NCI-H2196 (cell line): ENCODE results near the gene RUNDC3A.
"Not testable (repeated sequence)": the region's sequence is repeated elsewhere in the genome, so short reads cannot be mapped to it uniquely, and the experiment has no call there.

ENCODE experiments used
- DNase-seq: peaks from one replicate; lab custom pipeline; 2025; ENCODE audit not compliant: unreplicated experiment; lab: John Stamatoyannopoulos, UW

RUNDC3A gene

DNA sequence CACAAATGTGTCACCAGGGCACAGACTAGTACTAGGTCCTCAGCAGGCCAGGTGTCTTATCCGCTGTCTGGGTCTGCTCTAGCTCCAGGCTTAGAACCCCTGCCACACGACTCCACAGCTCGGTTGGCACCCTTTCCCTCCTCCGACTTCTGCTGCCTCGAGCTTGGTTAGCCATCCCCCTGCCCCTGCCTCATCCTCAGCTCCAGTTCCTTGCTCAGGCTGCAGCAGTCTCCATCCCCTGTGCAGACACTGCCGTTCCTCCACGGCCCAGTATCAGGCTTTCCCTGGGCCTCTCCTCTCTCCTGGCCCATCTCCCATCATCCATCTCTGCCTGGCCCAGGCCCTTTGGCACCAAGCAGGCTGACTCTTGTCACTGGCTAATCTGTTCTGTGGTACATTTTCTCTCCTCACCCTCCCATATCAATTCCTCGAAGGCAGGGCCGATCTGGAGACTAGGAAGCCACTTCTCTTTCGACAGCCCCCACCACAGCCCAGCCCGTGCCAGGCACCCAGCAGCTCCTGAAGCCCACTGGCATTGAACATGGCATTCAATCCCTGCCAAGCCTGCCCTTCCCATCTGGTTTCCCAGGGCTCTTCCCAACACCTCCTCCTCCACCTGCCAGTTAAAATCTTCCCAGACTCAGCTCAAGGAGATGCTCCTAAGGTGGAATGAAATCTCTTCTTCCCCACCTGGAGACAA lies 35.3 kb downstream of the RUNDC3A start:
- DNase-seq: no peak

DNA sequence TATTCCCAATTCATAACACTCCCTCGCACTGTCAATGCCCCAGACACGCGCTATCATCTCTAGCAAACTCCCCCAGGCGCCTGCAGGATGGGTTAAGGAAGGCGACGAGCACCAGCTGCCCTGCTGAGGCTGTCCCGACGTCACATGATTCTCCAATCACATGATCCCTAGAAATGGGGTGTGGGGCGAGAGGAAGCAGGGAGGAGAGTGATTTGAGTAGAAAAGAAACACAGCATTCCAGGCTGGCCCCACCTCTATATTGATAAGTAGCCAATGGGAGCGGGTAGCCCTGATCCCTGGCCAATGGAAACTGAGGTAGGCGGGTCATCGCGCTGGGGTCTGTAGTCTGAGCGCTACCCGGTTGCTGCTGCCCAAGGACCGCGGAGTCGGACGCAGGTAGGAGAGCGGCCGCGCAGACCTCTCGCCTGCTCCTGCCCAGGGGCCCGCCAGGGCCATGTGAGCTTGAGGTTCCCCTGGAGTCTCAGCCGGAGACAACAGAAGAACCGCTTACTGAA lies 36.6 kb downstream of the RUNDC3A start, which contains the start of gene GRN:
TSS of gene GRN (plus strand) at position 364 of the 515 bp plus-strand sequence. CDS start 3,863 bp downstream, outside the sequence.
- DNase-seq: peak; percentile 98

DNA sequence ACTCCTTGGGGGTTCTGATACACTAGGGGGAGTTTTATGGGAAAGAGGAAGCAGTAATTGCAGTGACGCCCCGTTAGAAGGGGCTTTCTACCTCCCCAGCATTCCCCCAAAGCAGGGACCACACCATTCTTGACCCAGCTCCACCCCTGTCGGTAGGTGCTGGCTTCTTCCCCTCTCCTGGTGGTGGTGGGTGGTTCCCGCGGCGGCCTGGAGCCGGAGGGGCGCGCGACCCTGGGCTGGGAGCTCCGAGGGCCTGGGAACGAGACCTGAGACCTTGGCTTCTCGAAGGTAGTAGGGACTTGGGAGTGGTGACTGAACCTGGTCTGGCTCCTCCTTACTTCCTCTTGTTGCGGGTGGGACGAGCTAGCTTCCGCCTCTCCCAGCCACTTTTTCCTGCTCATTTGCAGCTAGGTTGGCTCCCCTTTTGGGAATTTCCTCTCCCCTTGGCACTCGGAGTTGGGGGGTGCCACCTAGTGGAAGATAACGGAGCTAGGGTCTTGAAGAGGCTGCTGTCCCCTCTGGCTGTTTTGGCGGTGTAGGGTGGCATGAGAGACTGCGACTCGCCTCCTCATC lies 37.1 kb downstream of the RUNDC3A start:
- peak; percentile 18 for DNase-seq

DNA sequence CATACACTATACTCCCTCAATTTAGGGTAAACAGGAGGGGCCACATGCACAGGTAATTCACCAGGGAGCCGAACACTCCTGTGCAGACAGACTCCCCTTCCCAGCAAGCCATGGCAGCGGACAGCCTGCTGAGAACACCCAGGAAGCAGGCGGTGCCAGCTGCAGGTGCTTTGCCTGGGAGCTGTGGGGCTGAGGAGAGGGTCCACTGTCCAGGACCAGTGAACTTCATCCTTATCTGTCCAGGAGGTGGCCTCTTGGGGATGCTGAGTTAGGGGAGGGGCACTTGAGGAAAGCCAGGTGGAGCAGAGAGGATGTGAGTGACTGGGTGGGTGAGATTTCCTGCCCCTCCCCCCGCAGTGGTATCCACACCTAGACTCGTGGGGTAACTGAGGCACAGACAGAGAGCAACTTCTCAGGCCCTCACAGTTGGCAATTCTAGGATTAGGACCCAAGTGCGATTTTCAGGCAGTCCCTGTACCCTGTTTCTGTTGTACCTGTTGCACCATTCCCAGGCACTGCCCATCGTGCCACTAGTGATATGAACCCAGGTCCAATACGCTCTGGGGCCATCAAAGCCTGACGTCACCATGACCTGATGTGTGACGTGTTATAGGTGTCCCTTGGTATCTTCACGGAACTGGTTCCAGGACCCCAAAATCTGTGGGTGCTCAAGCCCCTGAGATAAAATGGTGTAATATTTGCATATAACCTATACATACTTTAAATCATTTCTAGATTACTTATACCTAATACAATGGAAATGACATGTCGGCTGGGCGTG lies 37.9 kb downstream of the RUNDC3A start:
- no peak for DNase-seq

DNA sequence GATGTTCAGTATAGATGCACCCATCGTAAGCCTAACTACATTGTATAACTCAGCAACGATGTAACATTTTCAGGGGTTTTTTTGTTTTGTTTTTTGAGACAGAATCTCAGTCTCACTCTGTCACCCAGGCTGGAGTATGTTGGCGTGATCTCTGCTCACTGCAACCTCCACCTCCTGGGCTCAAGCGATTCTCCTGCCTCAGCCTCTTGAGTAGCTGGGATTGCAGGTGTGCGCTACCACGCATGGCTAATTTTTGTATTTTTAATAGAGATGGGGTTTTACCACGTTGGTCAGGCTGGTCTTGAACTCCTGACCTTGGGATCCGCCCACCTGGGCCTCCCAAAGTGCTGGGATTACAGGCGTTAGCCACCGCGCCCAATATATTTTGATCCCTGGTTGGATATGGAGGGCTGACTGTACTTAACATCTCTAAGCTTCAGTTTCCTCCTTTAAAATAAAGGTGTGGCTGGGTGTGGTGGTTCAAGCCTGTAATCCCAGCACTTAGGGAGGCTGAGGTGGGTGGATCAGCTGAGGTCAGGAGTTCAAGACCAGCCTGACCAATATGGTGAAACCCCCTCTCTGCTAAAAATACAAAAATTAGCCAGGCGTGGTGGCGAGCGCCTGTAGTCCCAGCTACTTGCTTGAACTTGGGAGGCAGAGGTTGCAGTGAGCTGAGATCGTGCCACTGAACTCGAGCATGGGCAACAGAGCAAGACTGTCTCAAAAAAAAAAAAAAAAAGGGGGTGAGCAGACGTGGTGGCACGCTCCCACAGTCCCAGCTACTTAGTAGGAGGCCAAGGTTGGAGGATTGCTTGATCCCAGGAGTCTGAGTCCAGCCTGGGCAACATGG lies 39.0 kb downstream of the RUNDC3A start:
- not testable (repeated sequence) for DNase-seq

DNA sequence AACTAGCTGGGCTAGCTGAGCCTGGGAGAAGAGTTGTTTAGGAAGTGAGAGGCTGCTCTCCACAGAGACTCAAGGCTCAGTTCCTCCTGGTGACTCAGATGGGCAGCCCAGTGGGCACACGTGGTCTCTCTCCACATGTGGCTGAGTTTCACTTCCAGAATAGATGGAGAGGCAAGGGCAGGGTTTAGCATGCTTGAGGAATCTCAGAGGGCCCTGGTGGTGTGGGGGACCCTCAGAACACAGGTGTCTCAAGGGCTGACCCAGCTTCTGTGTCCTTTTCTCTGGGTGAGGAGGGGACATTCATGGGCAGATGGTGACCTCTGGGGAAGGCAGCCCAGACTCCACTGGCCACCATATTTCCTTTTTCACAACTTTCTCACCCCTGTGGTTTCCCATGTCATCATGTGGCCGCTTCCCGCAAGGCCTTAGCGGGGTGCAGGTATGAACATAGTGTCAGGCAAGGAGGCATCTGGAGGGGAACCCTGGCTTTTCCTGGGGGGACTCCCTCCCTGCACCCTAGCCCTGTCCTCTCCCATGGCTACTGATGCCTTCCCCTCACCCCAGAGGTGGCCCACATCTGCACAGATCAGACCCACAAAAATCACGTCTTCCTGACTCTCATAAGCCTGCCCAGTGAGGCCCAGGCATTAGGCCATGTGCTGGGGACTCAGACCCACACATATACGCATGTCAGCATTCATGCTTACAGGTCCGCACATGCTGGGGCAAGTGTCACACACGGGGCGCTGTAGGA lies 40.0 kb downstream of the RUNDC3A start:
- DNase-seq: no peak

DNA sequence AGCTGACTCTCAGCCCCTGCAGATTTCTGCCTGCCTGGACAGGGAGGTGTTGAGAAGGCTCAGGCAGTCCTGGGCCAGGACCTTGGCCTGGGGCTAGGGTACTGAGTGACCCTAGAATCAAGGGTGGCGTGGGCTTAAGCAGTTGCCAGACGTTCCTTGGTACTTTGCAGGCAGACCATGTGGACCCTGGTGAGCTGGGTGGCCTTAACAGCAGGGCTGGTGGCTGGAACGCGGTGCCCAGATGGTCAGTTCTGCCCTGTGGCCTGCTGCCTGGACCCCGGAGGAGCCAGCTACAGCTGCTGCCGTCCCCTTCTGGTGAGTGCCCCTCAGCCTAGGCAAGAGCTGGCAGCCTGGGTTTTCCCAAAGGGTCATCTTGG lies 40.6 kb downstream of the RUNDC3A start:
- DNase-seq: no peak

DNA sequence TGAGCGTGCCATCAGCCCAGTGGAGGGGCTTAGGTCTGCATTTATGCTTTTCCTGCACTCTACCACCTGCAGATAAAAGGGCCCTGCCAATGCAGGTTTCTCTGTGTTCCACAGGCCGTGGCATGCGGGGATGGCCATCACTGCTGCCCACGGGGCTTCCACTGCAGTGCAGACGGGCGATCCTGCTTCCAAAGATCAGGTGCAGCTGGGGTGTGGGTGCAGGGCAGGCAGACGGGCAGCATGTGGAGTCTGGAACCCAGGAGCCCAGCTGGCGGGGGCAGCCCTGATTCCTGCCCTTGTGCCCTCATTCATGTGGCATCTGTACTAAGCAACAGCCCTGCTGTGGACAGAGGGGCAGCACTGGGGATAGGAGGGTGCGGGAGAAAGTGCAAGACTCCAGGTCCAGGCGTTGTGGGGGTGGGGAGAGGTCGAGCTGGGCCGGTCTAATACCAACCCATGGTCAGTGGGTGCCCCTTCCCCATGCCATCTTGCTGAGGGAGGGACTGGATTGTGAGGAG lies 41.2 kb downstream of the RUNDC3A start:
- no peak for DNase-seq

DNA sequence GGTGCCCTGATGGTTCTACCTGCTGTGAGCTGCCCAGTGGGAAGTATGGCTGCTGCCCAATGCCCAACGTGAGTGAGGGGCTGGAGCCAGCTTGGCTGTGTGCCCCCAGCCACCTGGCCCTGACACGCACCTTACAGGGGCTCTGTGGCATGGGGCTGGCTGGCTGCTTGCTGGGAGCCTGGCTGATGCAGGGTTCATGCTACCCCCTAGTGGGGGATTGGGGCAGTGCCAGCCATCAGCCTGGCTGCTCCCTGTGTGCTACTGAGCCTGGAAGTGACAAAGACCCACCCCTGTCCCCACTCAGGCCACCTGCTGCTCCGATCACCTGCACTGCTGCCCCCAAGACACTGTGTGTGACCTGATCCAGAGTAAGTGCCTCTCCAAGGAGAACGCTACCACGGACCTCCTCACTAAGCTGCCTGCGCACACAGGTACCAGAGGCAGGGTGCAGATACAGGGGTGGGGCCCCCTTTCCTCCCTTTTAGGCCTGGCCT lies 42.4 kb downstream of the RUNDC3A start:
- DNase-seq: peak; percentile 56

DNA sequence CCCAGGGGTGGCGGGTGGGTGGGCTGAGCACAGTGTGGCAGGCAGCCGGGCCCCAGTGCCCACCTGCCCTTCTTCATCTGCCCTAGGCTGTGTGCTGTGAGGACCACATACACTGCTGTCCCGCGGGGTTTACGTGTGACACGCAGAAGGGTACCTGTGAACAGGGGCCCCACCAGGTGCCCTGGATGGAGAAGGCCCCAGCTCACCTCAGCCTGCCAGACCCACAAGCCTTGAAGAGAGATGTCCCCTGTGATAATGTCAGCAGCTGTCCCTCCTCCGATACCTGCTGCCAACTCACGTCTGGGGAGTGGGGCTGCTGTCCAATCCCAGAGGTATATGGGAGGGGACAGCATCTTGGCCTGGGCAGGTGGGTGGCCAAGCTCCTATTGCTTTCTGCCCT lies 43.1 kb downstream of the RUNDC3A start:
- DNase-seq: no peak

DNA sequence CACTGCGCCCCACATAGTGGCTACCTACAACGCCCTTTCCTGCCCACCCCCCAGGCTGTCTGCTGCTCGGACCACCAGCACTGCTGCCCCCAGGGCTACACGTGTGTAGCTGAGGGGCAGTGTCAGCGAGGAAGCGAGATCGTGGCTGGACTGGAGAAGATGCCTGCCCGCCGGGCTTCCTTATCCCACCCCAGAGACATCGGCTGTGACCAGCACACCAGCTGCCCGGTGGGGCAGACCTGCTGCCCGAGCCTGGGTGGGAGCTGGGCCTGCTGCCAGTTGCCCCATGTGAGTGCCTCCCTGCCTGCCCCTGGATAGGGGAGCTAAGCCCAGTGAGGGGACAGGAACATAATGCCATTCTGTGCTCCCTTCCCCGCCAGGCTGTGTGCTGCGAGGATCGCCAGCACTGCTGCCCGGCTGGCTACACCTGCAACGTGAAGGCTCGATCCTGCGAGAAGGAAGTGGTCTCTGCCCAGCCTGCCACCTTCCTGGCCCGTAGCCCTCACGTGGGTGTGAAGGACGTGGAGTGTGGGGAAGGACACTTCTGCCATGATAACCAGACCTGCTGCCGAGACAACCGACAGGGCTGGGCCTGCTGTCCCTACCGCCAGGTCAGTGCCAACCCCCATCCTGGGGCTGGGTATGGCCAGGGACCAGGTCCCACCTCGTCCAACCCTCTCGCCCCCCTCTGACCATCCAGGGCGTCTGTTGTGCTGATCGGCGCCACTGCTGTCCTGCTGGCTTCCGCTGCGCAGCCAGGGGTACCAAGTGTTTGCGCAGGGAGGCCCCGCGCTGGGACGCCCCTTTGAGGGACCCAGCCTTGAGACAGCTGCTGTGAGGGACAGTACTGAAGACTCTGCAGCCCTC lies 43.8 kb downstream of the RUNDC3A start:
- no peak for DNase-seq

DNA sequence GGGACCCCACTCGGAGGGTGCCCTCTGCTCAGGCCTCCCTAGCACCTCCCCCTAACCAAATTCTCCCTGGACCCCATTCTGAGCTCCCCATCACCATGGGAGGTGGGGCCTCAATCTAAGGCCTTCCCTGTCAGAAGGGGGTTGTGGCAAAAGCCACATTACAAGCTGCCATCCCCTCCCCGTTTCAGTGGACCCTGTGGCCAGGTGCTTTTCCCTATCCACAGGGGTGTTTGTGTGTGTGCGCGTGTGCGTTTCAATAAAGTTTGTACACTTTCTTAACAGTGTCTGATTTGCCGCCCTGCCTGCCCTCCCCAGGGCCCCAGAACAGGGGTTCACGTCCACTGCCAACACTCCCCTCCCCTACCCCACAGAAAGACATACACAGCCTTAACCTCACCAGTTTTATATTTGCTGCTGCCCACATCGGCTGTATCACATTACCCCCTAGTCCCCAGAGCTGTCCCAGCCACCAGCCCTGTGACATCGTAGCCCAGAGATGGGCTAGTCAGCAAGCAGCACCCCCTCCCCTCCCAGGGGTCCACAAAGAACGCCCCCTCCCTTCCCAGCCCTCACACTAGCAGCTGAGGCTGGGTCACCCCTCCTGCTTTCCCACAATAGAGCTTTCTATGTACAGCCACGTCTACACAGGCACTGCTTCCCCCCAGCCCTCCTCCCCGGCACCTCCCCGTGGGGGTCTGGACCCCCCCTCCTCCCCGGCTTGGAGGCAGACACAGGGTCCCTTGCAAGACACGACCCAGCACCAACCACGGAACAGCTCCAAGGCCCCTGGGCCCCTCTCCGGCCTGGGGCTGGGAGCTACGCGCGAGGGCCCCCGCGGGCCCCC lies 44.6 kb downstream of the RUNDC3A start:
- no peak for DNase-seq

DNA sequence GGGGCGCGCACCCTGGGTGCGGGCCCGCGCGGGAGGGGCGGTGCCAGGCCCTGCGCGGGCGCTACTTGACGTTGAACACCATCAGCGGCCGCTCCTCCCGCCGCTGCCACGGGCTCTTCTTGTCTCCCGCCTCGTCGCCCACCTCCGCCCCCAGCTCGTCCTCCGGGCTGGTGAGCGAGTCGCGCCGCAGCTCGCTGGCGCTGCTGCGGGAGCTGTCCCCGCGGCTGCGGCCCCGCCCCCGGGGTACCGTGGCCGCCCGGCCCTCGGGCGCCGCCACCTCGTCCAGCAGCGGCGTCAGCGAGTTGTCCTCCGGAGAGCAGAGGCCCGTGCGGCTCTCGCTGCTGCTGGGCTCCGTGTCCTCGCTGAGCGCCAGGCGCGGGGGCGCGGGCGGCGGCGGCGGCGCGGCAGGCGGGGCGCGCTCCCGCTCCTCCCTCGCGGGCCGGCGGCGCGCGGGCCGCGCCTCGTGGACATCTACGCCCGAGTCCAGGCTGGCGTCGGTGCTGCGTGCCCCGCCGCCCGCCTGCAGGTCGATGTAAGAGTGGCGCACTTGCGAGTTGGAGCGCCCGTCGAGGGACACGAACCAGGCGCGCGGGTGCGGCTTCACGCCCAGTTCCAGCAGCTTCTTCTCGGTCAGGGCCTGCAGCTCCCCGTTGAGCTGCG lies 45.4 kb downstream of the RUNDC3A start:
- DNase-seq: no peak

DNA sequence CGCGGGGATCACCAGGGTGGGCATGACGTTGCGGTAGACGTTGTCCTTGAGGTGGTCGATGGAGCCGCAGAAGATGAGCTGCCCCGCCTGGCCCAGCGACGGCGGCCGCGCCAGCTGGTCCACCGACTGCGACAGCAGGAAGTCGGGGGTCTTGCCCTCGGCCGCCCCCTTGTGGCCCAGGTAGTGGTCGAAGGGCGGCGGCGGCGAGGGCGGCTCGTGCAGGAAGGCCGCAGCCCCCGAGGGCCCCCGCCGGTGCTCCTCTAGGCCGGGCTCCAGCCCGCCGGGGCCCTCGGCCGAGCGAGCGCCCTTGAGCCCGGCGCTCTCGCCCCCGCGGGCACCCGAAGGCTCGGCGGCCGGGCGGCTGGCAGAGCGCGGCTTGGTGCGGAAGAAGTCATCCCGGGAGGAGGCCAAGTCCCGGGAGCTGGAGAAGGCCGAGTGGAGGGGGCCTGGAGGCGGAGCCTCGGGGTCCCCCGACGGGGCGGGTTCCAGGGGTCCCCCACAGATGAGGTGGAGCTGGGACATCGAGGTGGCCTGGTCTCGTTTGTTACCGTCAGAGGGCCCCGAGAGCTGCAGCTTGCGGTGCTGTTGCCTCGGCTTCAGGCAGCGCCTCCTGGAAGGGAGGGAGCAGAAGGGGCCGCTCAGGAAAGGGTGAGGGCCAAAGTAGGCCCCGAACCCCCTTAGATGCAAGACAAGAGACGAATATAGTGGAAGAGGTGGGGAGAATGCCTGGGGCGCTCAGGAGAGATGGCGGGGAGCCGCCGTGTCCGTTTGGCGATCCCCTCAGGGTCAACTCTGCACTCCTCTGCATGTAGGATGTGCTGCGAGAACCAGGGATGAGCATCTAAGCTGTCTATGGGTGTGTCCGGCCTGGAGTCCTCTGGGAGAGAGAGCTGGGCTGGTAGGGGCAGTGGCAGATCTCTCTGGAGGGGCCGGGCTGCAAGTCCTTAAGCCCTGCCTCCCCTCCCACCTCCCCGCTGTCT lies 46.5 kb downstream of the RUNDC3A start:
- DNase-seq: no peak

DNA sequence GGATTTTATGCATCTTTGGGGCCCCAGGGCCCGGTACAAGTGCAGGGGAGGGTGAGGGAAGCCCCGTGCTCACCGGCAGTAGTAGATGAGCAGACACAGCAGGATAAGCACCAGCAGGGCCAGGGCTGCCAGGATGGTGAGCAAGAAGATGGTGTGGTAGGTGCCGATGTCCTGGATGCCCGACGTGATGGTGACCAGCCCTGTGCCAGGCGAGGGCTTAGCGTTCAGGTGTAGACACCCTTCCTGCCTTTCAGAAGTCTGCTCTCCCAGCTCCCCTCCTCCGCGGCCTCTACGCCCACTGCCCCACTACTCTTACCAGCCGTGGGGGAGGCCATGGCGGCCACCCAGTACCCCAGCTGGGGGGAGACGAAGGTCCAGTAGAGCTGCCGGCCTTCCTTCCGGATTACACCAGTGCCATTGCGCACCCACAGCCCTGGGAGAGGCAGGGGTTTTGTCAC lies 47.3 kb downstream of the RUNDC3A start:
- DNase-seq: no peak

DNA sequence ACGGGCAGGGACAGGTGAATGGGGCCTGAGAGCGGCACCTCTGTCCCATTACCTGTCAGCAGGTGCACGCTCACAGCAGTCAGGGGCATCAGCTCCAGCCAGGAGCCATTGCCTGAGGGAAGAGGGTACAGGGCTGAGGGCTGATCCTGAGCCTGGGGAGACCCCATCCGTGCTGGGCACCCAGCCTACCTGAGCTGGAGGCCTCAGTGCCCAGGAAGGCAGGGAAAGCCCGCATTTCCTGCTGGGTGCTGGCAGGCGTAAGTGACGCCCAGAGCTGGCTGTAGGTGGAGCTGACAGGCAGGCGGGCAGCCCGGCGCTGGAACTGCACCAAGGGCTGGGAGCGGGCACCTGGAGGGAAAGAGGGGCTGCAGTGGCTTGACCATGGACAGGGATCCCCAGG lies 47.8 kb downstream of the RUNDC3A start:
- no peak for DNase-seq
